ENCODE measurements around the gene CDCA5.
"Not testable (repeated sequence)": the region's sequence is repeated elsewhere in the genome, so short reads cannot be mapped to it uniquely, and the experiment has no call there.

CDCA5 gene

GRCh38 chr11:65118891-65119669 is 35.2 kb upstream of the CDCA5 start:
- not testable (repeated sequence) for H3K4me3 ChIP-seq (ENCODE audit: insufficient read depth, low read depth, low read length, poor library complexity, severe bottlenecking); H3K9me3 ChIP-seq (ENCODE audit: control insufficient read depth, low read length); DNase-seq; H3K27ac ChIP-seq (ENCODE audit: insufficient read depth, low read length, poor library complexity, severe bottlenecking); H3K27me3 ChIP-seq (replicated peaks; ENCODE audit: control insufficient read depth, insufficient read depth, low read length, poor library complexity, severe bottlenecking)
- peaks cover 39% of the 10 kb centered on the region for H3K36me3 ChIP-seq (ENCODE audit: control insufficient read depth, insufficient read depth, low read length)
- H3K4me1 ChIP-seq (ENCODE audit: control insufficient read depth, insufficient read depth, low read length, poor library complexity, severe bottlenecking), result peaks cover 30% of the 10 kb centered on the region

GRCh38 chr11:65118097-65118837 is 34.4 kb upstream of the CDCA5 start:
- H3K27ac ChIP-seq (ENCODE audit: insufficient read depth, low read length, poor library complexity, severe bottlenecking), result no peak overlapping the region
- H3K4me1 ChIP-seq (ENCODE audit: control insufficient read depth, insufficient read depth, low read length, poor library complexity, severe bottlenecking), result peaks cover 34% of the 10 kb centered on the region
- H3K9me3 ChIP-seq (ENCODE audit: control insufficient read depth, low read length), result no peaks in the 10 kb centered on the region
- DNase-seq, result no peak
- no peak overlapping the region for H3K4me3 ChIP-seq (ENCODE audit: insufficient read depth, low read depth, low read length, poor library complexity, severe bottlenecking)
- peaks cover 38% of the 10 kb centered on the region for H3K36me3 ChIP-seq (ENCODE audit: control insufficient read depth, insufficient read depth, low read length)
- H3K27me3 ChIP-seq (replicated peaks; ENCODE audit: control insufficient read depth, insufficient read depth, low read length, poor library complexity, severe bottlenecking), result no peaks in the 10 kb centered on the region

- peaks cover 36% of the 10 kb centered on the region for H3K4me1 ChIP-seq (ENCODE audit: control insufficient read depth, insufficient read depth, low read length, poor library complexity, severe bottlenecking)
- H3K9me3 ChIP-seq (ENCODE audit: control insufficient read depth, low read length), result no peaks in the 10 kb centered on the region
- peak within 1 kb of the TSS; percentile 92 for H3K27ac ChIP-seq (ENCODE audit: insufficient read depth, low read length, poor library complexity, severe bottlenecking)
- H3K27me3 ChIP-seq (replicated peaks; ENCODE audit: control insufficient read depth, insufficient read depth, low read length, poor library complexity, severe bottlenecking), result no peaks in the 10 kb centered on the region
- H3K36me3 ChIP-seq (ENCODE audit: control insufficient read depth, insufficient read depth, low read length), result peaks cover 38% of the 10 kb centered on the region
- peak within 1 kb of the TSS; percentile 72 for H3K4me3 ChIP-seq (ENCODE audit: insufficient read depth, low read depth, low read length, poor library complexity, severe bottlenecking)
- DNase-seq, result peak; percentile 99 to 100 (median 100)
Measured at GRCh38 chr11:65117206-65118096, 33.6 kb upstream of the CDCA5 start, which contains the start of gene ZNHIT2. ZNHIT2 (minus strand) TSS chr11:65117701; CDS start chr11:65117653, 48 bp downstream.

- no peaks in the 10 kb centered on the region for H3K27me3 ChIP-seq (replicated peaks; ENCODE audit: control insufficient read depth, insufficient read depth, low read length, poor library complexity, severe bottlenecking)
- no peaks in the 10 kb centered on the region for H3K9me3 ChIP-seq (ENCODE audit: control insufficient read depth, low read length)
- peak overlapping the region; percentile 72 for H3K4me3 ChIP-seq (ENCODE audit: insufficient read depth, low read depth, low read length, poor library complexity, severe bottlenecking)
- H3K27ac ChIP-seq (ENCODE audit: insufficient read depth, low read length, poor library complexity, severe bottlenecking), result peak overlapping the region; percentile 92
- DNase-seq, result peak; percentile 31 to 42 (median 36)
- H3K36me3 ChIP-seq (ENCODE audit: control insufficient read depth, insufficient read depth, low read length), result peaks cover 38% of the 10 kb centered on the region
- H3K4me1 ChIP-seq (ENCODE audit: control insufficient read depth, insufficient read depth, low read length, poor library complexity, severe bottlenecking), result peaks cover 39% of the 10 kb centered on the region
Measured at GRCh38 chr11:65116370-65117205, 32.7 kb upstream of the CDCA5 start.

GRCh38 chr11:65115361-65116082 is 31.7 kb upstream of the CDCA5 start:
- Histone ChIP-seq H3K36me3 (ENCODE audit: control insufficient read depth, insufficient read depth, low read length) (peaks cover 34% of the 10 kb centered on the region), H3K27me3 (replicated peaks; ENCODE audit: control insufficient read depth, insufficient read depth, low read length, poor library complexity, severe bottlenecking) (no peaks in the 10 kb centered on the region), H3K27ac (ENCODE audit: insufficient read depth, low read length, poor library complexity, severe bottlenecking) (peak overlapping the region; percentile 18), H3K4me1 (ENCODE audit: control insufficient read depth, insufficient read depth, low read length, poor library complexity, severe bottlenecking) (peaks cover 44% of the 10 kb centered on the region), H3K9me3 (ENCODE audit: control insufficient read depth, low read length) (no peaks in the 10 kb centered on the region), H3K4me3 (ENCODE audit: insufficient read depth, low read depth, low read length, poor library complexity, severe bottlenecking) (no peak overlapping the region)
- no peak for DNase-seq

GRCh38 chr11:65114538-65115171 is 30.8 kb upstream of the CDCA5 start:
- Histone ChIP-seq H3K27ac (ENCODE audit: insufficient read depth, low read length, poor library complexity, severe bottlenecking) (peak overlapping the region; percentile 18), H3K4me3 (ENCODE audit: insufficient read depth, low read depth, low read length, poor library complexity, severe bottlenecking) (no peak overlapping the region), H3K4me1 (ENCODE audit: control insufficient read depth, insufficient read depth, low read length, poor library complexity, severe bottlenecking) (peaks cover 50% of the 10 kb centered on the region), H3K9me3 (ENCODE audit: control insufficient read depth, low read length) (no peaks in the 10 kb centered on the region), H3K36me3 (ENCODE audit: control insufficient read depth, insufficient read depth, low read length) (peaks cover 25% of the 10 kb centered on the region), H3K27me3 (replicated peaks; ENCODE audit: control insufficient read depth, insufficient read depth, low read length, poor library complexity, severe bottlenecking) (no peaks in the 10 kb centered on the region)
- DNase-seq, result no peak

- Histone ChIP-seq H3K36me3 (ENCODE audit: control insufficient read depth, insufficient read depth, low read length) (peaks cover 27% of the 10 kb centered on the region), H3K27me3 (replicated peaks; ENCODE audit: control insufficient read depth, insufficient read depth, low read length, poor library complexity, severe bottlenecking) (no peaks in the 10 kb centered on the region), H3K4me3 (ENCODE audit: insufficient read depth, low read depth, low read length, poor library complexity, severe bottlenecking) (no peak overlapping the region), H3K4me1 (ENCODE audit: control insufficient read depth, insufficient read depth, low read length, poor library complexity, severe bottlenecking) (peaks cover 50% of the 10 kb centered on the region), H3K9me3 (ENCODE audit: control insufficient read depth, low read length) (no peaks in the 10 kb centered on the region), H3K27ac (ENCODE audit: insufficient read depth, low read length, poor library complexity, severe bottlenecking) (peak overlapping the region; percentile 36)
- DNase-seq, result no peak
Measured at GRCh38 chr11:65113839-65114238, 30.0 kb upstream of the CDCA5 start.

GRCh38 chr11:65113361-65113756 is 29.5 kb upstream of the CDCA5 start:
- DNase-seq, result no peak
- H3K4me3 ChIP-seq (ENCODE audit: insufficient read depth, low read depth, low read length, poor library complexity, severe bottlenecking), result peak overlapping the region; percentile 80
- no peaks in the 10 kb centered on the region for H3K9me3 ChIP-seq (ENCODE audit: control insufficient read depth, low read length)
- no peak overlapping the region for H3K27ac ChIP-seq (ENCODE audit: insufficient read depth, low read length, poor library complexity, severe bottlenecking)
- H3K36me3 ChIP-seq (ENCODE audit: control insufficient read depth, insufficient read depth, low read length), result peaks cover 27% of the 10 kb centered on the region
- H3K27me3 ChIP-seq (replicated peaks; ENCODE audit: control insufficient read depth, insufficient read depth, low read length, poor library complexity, severe bottlenecking), result no peaks in the 10 kb centered on the region
- peaks cover 50% of the 10 kb centered on the region for H3K4me1 ChIP-seq (ENCODE audit: control insufficient read depth, insufficient read depth, low read length, poor library complexity, severe bottlenecking)
